ENCODE measurements around the gene ATP2B1.

The ATP2B1 gene

GRCh38 chr12:89578499-89578898, 130.1 kb downstream of the ATP2B1 start:
- Histone ChIP-seq H3K9ac (no peak overlapping the region), H3K4me1 (peaks cover 0 to 5% (median 0%) of the 10 kb centered on the region in 10 experiments; a peak in 1 of 20 replicates), H3K4me2 (no peak overlapping the region), H3K9me3 (replicated peaks in 1 of 11) (no peaks in the 10 kb centered on the region), H3K27ac (no peak overlapping the region), H4K20me1 (peaks cover 0 to 10% (median 0%) of the 10 kb centered on the region in 11 experiments; a peak in 1 of 22 replicates), H3K4me3 (no peak overlapping the region), H3K27me3 (no peaks in the 10 kb centered on the region), H3K36me3 (peaks cover 0 to 16% (median 0%) of the 10 kb centered on the region in 11 experiments; a peak in 5 of 22 replicates)
- TF ChIP-seq Cebpa-rat (IDR thresholded peaks at IDR 0.05), result no peak

GRCh38 chr12:89576572-89577220, 131.9 kb downstream of the ATP2B1 start:
- Histone ChIP-seq H3K4me3 (no peak overlapping the region), H3K9me3 (replicated peaks in 1 of 11) (no peaks in the 10 kb centered on the region), H4K20me1 (no peaks in the 10 kb centered on the region), H3K4me2 (no peak overlapping the region), H3K36me3 (peaks cover 0 to 5% (median 0%) of the 10 kb centered on the region in 11 experiments; a peak in 1 of 22 replicates), H3K27me3 (no peaks in the 10 kb centered on the region), H3K9ac (no peak overlapping the region), H3K27ac (no peak overlapping the region), H3K4me1 (peaks cover 0 to 5% (median 0%) of the 10 kb centered on the region in 10 experiments; a peak in 1 of 20 replicates)
- no peak for TF ChIP-seq Cebpa-rat (IDR thresholded peaks at IDR 0.05)

- no peaks in the 10 kb centered on the region for H3K36me3 ChIP-seq
Measured at GRCh38 chr12:89575374-89575773, 133.3 kb downstream of the ATP2B1 start.

GRCh38 chr12:89574736-89575208, 133.9 kb downstream of the ATP2B1 start:
- Histone ChIP-seq H4K20me1 (no peaks in the 10 kb centered on the region), H3K4me2 (no peak overlapping the region), H3K4me1 (peaks cover 0 to 5% (median 0%) of the 10 kb centered on the region in 10 experiments; a peak in 1 of 20 replicates), H3K27ac (no peak overlapping the region), H3K36me3 (no peaks in the 10 kb centered on the region), H3K9ac (no peak overlapping the region), H3K9me3 (replicated peaks in 1 of 11) (no peaks in the 10 kb centered on the region), H3K27me3 (no peaks in the 10 kb centered on the region), H3K4me3 (no peak overlapping the region)
- TF ChIP-seq Cebpa-rat (IDR thresholded peaks at IDR 0.05), result no peak

More at GRCh38 chr12:89575374-89575773, 133.3 kb downstream of the ATP2B1 start:
- Histone ChIP-seq H3K27me3 (no peaks in the 10 kb centered on the region), H3K4me1 (peaks cover 0 to 5% (median 0%) of the 10 kb centered on the region in 10 experiments; a peak in 1 of 20 replicates), H4K20me1 (no peaks in the 10 kb centered on the region), H3K27ac (no peak overlapping the region), H3K4me2 (no peak overlapping the region), H3K4me3 (no peak overlapping the region), H3K9ac (no peak overlapping the region), H3K9me3 (replicated peaks in 1 of 11) (no peaks in the 10 kb centered on the region)
- no peak for TF ChIP-seq Cebpa-rat (IDR thresholded peaks at IDR 0.05)

DNA sequence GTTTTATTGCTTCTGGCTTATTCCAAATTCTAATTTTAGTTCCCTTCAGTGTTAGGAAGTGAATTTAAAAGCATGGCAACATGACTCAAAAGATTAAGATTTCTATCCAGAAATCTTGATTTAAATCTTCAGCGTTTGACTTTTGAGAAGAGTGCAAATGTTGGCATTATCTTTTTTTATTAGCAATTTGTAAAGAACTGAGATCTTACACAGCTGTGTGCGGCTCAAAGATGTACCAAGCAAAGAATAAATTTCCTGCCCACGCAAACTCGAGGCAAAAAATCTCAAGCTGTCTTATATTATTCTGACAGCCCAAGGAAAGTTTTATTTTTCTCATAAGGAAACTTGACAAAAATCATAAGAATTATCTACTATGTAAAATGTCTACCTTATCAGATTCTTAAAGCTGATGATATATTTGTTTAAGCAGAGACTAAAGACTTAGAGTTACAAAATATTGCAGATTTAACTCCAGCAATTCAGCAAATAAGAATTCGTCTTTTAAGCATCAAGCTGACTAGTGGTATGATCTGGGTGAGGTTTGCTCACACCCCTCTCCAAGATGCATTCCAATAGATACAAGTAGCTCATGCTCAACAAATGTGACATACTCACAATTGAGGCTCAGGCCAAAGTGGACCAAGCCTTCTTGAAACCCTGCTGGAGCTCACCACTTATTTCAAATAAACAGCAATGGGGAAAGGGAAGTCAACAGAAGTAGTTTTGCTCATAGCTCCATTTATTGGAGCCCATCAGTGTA, 135.4 kb downstream of the ATP2B1 start:
- no peak overlapping the region for H3K4me3 ChIP-seq
- no peaks in the 10 kb centered on the region for H3K9me3 ChIP-seq (replicated peaks in 1 of 11)
- H3K36me3 ChIP-seq, result no peaks in the 10 kb centered on the region
- no peak overlapping the region for H3K9ac ChIP-seq
- no peak overlapping the region for H3K4me2 ChIP-seq
- peaks cover 0 to 5% (median 0%) of the 10 kb centered on the region in 10 experiments; a peak in 1 of 20 replicates for H3K4me1 ChIP-seq
- no peaks in the 10 kb centered on the region for H4K20me1 ChIP-seq
- H3K27me3 ChIP-seq, result no peaks in the 10 kb centered on the region
- no peak for TF ChIP-seq Cebpa-rat (IDR thresholded peaks at IDR 0.05)
- H3K27ac ChIP-seq, result no peak overlapping the region

DNA sequence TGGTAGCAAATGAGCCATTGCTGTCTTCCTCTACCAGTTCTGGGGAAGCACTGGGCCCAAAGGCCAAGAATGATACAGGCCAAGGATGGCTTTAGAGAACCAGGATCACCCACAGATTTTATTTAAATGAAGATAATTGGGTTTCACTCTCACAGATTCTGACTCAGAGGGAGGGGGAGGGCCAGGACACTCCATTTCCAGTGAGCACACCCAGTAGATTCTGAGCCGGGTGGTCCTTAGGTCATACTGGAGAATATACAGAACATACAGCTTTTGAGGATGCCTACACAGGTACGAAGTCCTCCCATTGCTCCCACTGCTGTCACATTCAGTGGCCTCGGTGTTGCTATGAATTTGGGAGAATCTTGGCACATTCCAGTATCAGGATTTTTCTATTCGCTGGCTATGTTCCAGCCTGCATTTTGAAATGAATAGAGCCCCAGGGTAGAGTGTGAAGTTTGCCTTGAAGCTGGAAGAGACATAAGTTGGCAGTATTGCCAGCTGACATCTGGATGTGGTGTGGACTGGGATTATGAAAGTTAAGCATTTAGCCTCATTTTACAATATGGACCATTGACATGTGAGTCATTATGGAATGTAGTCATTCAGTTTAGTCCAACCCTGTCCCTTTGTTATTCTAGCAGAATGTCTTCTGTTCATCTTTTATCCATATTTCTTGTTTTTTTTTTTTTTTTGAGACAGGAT, 137.0 kb downstream of the ATP2B1 start:
- Histone ChIP-seq H4K20me1 (no peaks in the 10 kb centered on the region), H3K4me2 (no peak overlapping the region), H3K9me3 (replicated peaks in 1 of 11) (no peaks in the 10 kb centered on the region), H3K36me3 (no peaks in the 10 kb centered on the region), H3K9ac (no peak overlapping the region), H3K4me3 (no peak overlapping the region), H3K4me1 (peaks cover 0 to 5% (median 0%) of the 10 kb centered on the region in 10 experiments; a peak in 1 of 20 replicates), H3K27me3 (no peaks in the 10 kb centered on the region), H3K27ac (no peak overlapping the region)
- no peak for TF ChIP-seq Cebpa-rat (IDR thresholded peaks at IDR 0.05)

- no peak for TF ChIP-seq Cebpa-rat (IDR thresholded peaks at IDR 0.05)
- H4K20me1 ChIP-seq, result no peaks in the 10 kb centered on the region
Measured at GRCh38 chr12:89568484-89568883, 140.2 kb downstream of the ATP2B1 start.

DNA sequence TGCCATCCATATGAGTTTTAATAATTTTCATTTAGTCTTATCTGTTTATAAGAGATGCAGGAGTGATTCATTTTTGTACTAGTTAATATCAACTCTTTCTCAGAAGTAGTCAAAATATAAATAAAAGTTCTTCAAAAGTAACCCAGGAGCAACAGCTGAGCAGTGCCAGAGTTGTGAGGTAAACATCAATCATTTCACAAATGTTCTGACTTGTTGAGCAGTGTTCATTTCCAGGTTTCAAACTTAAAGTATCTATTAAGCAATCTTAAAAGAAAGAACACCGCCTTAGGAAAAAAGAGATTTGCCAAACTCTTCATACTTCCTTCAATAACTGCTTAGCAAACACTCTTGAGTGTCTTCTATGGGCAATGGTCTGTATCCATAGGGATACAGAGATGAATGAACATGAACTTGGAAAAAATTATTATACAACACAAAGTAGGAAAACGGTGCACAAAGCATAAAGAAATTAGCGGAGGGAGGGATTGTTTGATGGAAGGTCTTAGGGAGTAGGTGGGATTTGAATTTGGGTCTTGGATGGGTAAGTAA, 140.9 kb downstream of the ATP2B1 start:
- Histone ChIP-seq H4K20me1 (no peaks in the 10 kb centered on the region), H3K9ac (no peak overlapping the region), H3K27me3 (no peaks in the 10 kb centered on the region), H3K4me2 (no peak overlapping the region), H3K4me1 (no peaks in the 10 kb centered on the region), H3K9me3 (replicated peaks in 1 of 11) (no peaks in the 10 kb centered on the region), H3K4me3 (no peak overlapping the region), H3K36me3 (no peaks in the 10 kb centered on the region), H3K27ac (no peak overlapping the region)
- TF ChIP-seq Cebpa-rat (IDR thresholded peaks at IDR 0.05), result no peak

More at GRCh38 chr12:89568484-89568883, 140.2 kb downstream of the ATP2B1 start:
- Histone ChIP-seq H3K27ac (no peak overlapping the region), H3K27me3 (no peaks in the 10 kb centered on the region), H3K36me3 (no peaks in the 10 kb centered on the region), H3K4me2 (no peak overlapping the region), H3K9me3 (replicated peaks in 1 of 11) (no peaks in the 10 kb centered on the region), H3K9ac (no peak overlapping the region), H3K4me1 (no peaks in the 10 kb centered on the region), H3K4me3 (no peak overlapping the region)

GRCh38 chr12:89566615-89567014, 142.0 kb downstream of the ATP2B1 start:
- Histone ChIP-seq H3K4me2 (no peak overlapping the region), H3K27ac (no peak overlapping the region), H4K20me1 (no peaks in the 10 kb centered on the region), H3K27me3 (no peaks in the 10 kb centered on the region), H3K4me1 (no peaks in the 10 kb centered on the region), H3K36me3 (no peaks in the 10 kb centered on the region), H3K4me3 (no peak overlapping the region), H3K9me3 (replicated peaks in 1 of 11) (no peaks in the 10 kb centered on the region), H3K9ac (no peak overlapping the region)
- no peak for TF ChIP-seq Cebpa-rat (IDR thresholded peaks at IDR 0.05)
